Chondrocyte (in vitro differentiated cells): ENCODE results near the gene MAP2K5. TPM values are rescaled to one million over a fixed set of nuclear protein-coding genes. Genes with fewer than 3 reads are reported as not detected.
A peak's percentile ranks its signal among the peaks of the same experiment; 100 is the strongest.

Experiments
- DNase-seq: peaks from one replicate; pipeline ENCODE4 v3.0.0; 2021; ENCODE audit warnings: mixed read lengths, low spot score
- H3K27ac Mint-ChIP-seq: one replicate; pipeline ENCODE4 v1.8.0; 2021; ENCODE audit warnings: mild to moderate bottlenecking, moderate library complexity, mixed read lengths; ENCODE audit not compliant: unreplicated experiment
- H3K27me3 Mint-ChIP-seq: 2 replicates; pipeline ENCODE4 v1.8.0; 2021; ENCODE audit warnings: low read depth, mixed read lengths
- H3K36me3 Mint-ChIP-seq: 2 replicates; pipeline ENCODE4 v1.8.0; 2021; ENCODE audit warnings: low read depth, mixed read lengths
- H3K4me1 Mint-ChIP-seq: 2 replicates; pipeline ENCODE4 v1.8.0; 2021; ENCODE audit warnings: low read depth, mild to moderate bottlenecking, mixed read lengths
- H3K4me3 Mint-ChIP-seq: one replicate; pipeline ENCODE4 v1.8.0; 2021; ENCODE audit warnings: mild to moderate bottlenecking, moderate library complexity, mixed read lengths; ENCODE audit not compliant: unreplicated experiment
- H3K9me3 Mint-ChIP-seq: 2 replicates; pipeline ENCODE4 v1.8.0; 2021; ENCODE audit warnings: low read depth, mixed read lengths
- total RNA-seq: library from RNA; stranded (reverse); gene quantifications from 3 replicates; pipeline ENCODE4 v1.2.1, GENCODE V29; 2021
- TF ChIP-seq, protein P1 (sequence below): fragments of 200-600 bp; sonication (generic); IDR thresholded peaks from 2 replicates; pipeline ENCODE4 v1.5.0; 2021; ENCODE audit warnings: antibody characterized with exemption, mild to moderate bottlenecking, moderate library complexity

MAP2K5 gene
- total RNA-seq, 1 donor from 2014 or later = 14.0 TPM

DNA sequence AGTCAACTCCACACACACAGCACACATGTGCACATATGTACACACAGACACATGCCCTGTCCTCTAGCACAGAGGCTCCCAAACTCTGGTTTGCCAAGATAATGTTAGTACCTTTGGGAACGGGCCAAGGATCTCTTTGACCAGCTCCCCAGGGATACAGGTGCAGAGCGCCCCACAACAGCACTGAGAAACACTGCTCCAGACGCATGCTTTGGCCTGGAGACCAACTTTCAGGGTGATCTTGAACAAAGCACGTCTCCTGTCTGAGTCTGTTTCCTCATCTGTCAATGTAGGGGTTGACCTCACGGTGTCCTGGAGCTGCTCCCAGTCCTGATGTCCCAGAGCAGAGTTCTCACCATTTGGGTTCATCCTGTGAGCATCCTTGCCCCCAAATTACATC lies 266.9 kb downstream of the MAP2K5 start:
- Mint-ChIP-seq H3K4me3 (no peak overlapping the region), H3K4me1 (no peaks in the 10 kb centered on the region), H3K27ac (no peak overlapping the region), H3K9me3 (no peaks in the 10 kb centered on the region), H3K27me3 (no peaks in the 10 kb centered on the region), H3K36me3 (peaks cover 9% of the 10 kb centered on the region)
- DNase-seq = no peak
- TF ChIP-seq, protein P1, sequence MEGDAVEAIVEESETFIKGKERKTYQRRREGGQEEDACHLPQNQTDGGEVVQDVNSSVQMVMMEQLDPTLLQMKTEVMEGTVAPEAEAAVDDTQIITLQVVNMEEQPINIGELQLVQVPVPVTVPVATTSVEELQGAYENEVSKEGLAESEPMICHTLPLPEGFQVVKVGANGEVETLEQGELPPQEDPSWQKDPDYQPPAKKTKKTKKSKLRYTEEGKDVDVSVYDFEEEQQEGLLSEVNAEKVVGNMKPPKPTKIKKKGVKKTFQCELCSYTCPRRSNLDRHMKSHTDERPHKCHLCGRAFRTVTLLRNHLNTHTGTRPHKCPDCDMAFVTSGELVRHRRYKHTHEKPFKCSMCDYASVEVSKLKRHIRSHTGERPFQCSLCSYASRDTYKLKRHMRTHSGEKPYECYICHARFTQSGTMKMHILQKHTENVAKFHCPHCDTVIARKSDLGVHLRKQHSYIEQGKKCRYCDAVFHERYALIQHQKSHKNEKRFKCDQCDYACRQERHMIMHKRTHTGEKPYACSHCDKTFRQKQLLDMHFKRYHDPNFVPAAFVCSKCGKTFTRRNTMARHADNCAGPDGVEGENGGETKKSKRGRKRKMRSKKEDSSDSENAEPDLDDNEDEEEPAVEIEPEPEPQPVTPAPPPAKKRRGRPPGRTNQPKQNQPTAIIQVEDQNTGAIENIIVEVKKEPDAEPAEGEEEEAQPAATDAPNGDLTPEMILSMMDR = no peak

DNA sequence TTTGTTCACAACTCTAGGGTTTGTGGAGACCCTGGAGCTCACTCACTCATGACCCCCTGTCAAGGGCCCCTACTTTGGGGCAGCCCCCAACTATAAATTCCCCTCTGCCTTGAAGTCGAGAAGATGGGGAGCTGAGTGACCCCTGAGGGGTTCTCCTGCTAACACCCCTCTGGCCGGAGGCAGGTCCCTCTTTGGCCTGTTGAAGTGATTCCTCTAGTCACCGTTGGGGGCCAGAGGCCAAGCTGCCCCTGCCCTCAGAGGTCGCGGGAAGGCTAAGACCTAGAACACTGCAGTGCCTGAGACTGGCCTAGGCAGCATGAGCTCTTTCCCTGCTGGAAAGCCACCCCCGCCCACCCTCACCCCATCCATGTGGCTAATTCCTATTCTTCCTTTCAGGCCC lies 267.4 kb downstream of the MAP2K5 start:
- no peak overlapping the region for H3K27ac Mint-ChIP-seq
- TF ChIP-seq, protein P1 = no peak
- H3K36me3 Mint-ChIP-seq = peaks cover 9% of the 10 kb centered on the region
- H3K4me1 Mint-ChIP-seq = no peaks in the 10 kb centered on the region
- no peaks in the 10 kb centered on the region for H3K27me3 Mint-ChIP-seq
- no peaks in the 10 kb centered on the region for H3K9me3 Mint-ChIP-seq
- no peak for DNase-seq
- H3K4me3 Mint-ChIP-seq = no peak overlapping the region

DNA sequence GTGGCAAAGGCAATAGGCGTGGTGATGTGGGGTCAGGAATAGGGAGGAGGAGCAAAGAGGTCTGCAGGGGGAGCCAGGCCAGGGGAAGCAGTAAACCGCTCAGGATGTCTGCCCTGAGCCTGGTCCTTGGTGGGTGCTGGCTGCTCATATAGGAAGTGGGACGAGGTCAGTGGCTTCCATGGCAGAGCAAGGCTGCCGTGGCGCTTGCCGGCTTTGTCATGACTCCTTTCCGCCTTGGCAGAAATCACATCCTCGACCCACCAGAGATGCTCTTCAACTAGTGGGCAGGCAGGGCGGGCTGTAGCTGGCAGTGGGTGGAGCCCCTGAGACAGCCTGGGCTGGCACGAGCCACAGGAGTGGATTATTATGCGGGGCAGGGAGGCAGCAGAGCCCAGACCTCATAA lies 269.7 kb downstream of the MAP2K5 start:
- Mint-ChIP-seq H3K9me3 (peaks cover 18% of the 10 kb centered on the region), H3K27me3 (no peaks in the 10 kb centered on the region), H3K4me1 (no peaks in the 10 kb centered on the region), H3K36me3 (peaks cover 14% of the 10 kb centered on the region), H3K27ac (no peak overlapping the region), H3K4me3 (no peak overlapping the region)
- TF ChIP-seq, protein P1 = no peak
- DNase-seq = peak; percentile 55

DNA sequence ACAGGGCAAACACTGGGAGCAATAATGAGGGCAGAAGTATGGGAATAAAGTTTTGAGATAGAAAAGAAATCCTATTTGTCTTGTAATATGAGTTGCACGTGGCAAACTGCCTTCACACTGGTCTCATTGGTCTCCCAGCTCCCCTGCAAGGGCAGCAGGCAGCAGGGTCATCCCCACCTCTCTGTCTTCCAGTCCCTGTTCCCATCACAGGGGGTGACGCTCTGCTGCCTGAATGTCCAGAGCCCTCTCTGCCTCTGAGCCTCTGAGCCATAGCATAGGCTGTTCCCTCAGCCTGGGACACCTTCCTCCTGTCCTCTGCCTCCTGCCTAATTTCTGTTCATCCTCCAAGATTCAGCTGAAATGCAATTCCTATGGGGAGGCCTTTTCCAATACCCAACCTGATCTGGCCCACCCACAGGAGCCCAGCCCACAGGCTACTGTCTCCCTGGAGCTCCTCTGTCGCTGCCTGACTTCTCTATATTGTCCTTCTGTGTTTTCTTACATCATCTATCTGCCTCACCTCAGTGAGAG lies 270.7 kb downstream of the MAP2K5 start:
- Mint-ChIP-seq H3K4me1 (no peaks in the 10 kb centered on the region), H3K27ac (no peak overlapping the region), H3K4me3 (no peak overlapping the region), H3K27me3 (peaks cover 4% of the 10 kb centered on the region), H3K9me3 (peaks cover 18% of the 10 kb centered on the region), H3K36me3 (peaks cover 9% of the 10 kb centered on the region)
- peak; percentile 59 for DNase-seq
- TF ChIP-seq, protein P1 = no peak

DNA sequence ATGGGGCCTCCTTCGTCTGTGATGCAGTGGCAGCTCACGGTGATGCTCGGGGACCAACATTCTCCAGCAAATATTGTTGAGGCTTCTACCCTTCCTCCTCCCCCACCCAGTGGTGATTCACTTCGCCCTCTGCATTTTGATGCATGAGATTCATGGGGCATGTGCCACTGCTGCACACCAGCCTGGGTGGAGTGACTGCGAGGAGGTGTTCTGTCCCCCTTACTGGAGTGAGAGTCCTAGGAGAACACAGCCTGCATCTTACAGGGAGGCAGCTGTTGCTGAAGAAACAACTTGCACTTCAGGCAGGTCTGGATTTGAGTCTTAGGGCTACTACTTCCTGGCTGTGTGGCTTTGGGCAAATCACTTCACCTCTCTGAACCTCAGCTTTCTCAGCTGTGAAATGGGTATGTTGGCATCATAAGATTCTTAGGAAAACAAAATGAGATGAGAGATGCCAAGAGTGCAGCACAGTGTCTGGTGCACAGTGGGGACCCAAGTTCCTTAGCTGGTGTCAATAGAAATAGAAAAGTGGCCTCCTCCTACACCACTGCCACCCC lies 272.6 kb downstream of the MAP2K5 start:
- Mint-ChIP-seq H3K4me3 (no peak overlapping the region), H3K9me3 (peaks cover 18% of the 10 kb centered on the region), H3K27me3 (peaks cover 13% of the 10 kb centered on the region), H3K4me1 (no peaks in the 10 kb centered on the region), H3K27ac (no peak overlapping the region), H3K36me3 (peaks cover 5% of the 10 kb centered on the region)
- peak; percentile 49 for DNase-seq
- TF ChIP-seq, protein P1 = no peak
